ENCODE results near the gene DESI1.

DESI1 gene

DNA sequence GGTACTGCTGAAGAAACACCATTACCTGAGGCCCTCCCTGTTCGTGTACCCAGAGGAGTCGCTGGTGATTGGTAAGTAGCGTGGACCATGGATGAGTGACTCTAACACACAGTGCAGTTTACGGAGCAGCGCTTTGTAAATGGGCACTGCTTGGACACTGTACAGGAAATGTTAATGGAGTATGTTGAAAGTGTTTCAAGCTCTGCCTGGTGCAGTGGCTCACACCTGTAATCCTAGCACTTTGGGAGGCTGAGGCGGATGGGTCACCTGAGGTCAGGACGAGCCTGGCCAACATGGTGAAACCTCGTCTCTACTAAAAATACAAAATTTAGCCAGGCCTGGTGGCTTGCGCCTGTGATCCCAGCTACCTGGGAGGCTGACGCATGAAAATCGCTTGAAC lies 30.0 kb upstream of the DESI1 start:
- no peaks in the 10 kb centered on the region for H3K79me2 ChIP-seq (ENCODE audit: insufficient read depth, low read length)
- no peak overlapping the region for H2AFZ ChIP-seq (ENCODE audit: low read length)
- no peak overlapping the region for H3K27ac ChIP-seq (ENCODE audit: low read depth, low read length, poor library complexity, severe bottlenecking)
- H3K9ac ChIP-seq (ENCODE audit: low read length): no peak overlapping the region
- no peaks in the 10 kb centered on the region for H4K20me1 ChIP-seq (ENCODE audit: insufficient read depth, low read length)
- no peaks in the 10 kb centered on the region for H3K9me2 ChIP-seq (ENCODE audit: low read depth, low read length)
- no peaks in the 10 kb centered on the region for H3F3A ChIP-seq (ENCODE audit: insufficient read depth, low read length)
- H3K36me3 ChIP-seq (ENCODE audit: insufficient read depth, low read length): peaks cover 87% of the 10 kb centered on the region
- TF ChIP-seq EZH2 (IDR thresholded peaks at IDR 0.05; ENCODE audit: borderline replicate concordance, low read length): no peak
- TF ChIP-seq, protein P1, sequence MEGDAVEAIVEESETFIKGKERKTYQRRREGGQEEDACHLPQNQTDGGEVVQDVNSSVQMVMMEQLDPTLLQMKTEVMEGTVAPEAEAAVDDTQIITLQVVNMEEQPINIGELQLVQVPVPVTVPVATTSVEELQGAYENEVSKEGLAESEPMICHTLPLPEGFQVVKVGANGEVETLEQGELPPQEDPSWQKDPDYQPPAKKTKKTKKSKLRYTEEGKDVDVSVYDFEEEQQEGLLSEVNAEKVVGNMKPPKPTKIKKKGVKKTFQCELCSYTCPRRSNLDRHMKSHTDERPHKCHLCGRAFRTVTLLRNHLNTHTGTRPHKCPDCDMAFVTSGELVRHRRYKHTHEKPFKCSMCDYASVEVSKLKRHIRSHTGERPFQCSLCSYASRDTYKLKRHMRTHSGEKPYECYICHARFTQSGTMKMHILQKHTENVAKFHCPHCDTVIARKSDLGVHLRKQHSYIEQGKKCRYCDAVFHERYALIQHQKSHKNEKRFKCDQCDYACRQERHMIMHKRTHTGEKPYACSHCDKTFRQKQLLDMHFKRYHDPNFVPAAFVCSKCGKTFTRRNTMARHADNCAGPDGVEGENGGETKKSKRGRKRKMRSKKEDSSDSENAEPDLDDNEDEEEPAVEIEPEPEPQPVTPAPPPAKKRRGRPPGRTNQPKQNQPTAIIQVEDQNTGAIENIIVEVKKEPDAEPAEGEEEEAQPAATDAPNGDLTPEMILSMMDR (IDR thresholded peaks at IDR 0.05; ENCODE audit: low read length): no peak
- H3K9me3 ChIP-seq (ENCODE audit: low read length): no peaks in the 10 kb centered on the region
- no peaks in the 10 kb centered on the region for H3K27me3 ChIP-seq (ENCODE audit: insufficient read depth, low read length)
- no peaks in the 10 kb centered on the region for H3K4me1 ChIP-seq (ENCODE audit: insufficient read depth, low read length, severe bottlenecking)
- no peak overlapping the region for H3K4me2 ChIP-seq (ENCODE audit: low read length)
- H3K4me3 ChIP-seq (ENCODE audit: low read depth, low read length, poor library complexity, severe bottlenecking): no peak overlapping the region

DNA sequence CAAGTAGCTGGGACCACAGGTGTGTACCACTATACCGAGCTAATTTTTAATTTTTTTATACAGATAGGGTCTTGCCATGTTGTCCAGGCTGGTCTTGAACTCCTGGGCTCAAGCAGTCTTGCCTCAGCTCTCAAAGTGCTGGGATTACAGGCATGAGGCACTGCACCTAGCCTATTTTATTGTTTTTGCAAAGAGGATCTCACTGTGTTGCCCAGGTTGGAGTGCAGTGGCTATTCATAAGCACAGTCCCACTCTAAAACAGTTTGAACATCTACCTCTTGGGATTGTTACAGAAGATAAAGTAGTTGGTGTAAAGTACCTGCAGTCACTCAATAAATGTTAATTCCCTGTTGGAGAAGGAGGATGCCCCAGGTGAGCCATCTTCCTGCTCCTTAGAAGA lies 29.4 kb upstream of the DESI1 start:
- Histone ChIP-seq H3K27me3 (ENCODE audit: insufficient read depth, low read length) (no peaks in the 10 kb centered on the region), H3K27ac (ENCODE audit: low read depth, low read length, poor library complexity, severe bottlenecking) (no peak overlapping the region), H3K4me1 (ENCODE audit: insufficient read depth, low read length, severe bottlenecking) (no peaks in the 10 kb centered on the region), H3K4me3 (ENCODE audit: low read depth, low read length, poor library complexity, severe bottlenecking) (no peak overlapping the region), H3F3A (ENCODE audit: insufficient read depth, low read length) (no peaks in the 10 kb centered on the region), H3K9me2 (ENCODE audit: low read depth, low read length) (no peaks in the 10 kb centered on the region), H3K79me2 (ENCODE audit: insufficient read depth, low read length) (no peaks in the 10 kb centered on the region), H3K36me3 (ENCODE audit: insufficient read depth, low read length) (peaks cover 88% of the 10 kb centered on the region), H2AFZ (ENCODE audit: low read length) (no peak overlapping the region), H3K9ac (ENCODE audit: low read length) (no peak overlapping the region), H3K4me2 (ENCODE audit: low read length) (no peak overlapping the region), H3K9me3 (ENCODE audit: low read length) (no peaks in the 10 kb centered on the region), H4K20me1 (ENCODE audit: insufficient read depth, low read length) (no peaks in the 10 kb centered on the region)
- TF ChIP-seq, protein P1 (IDR thresholded peaks at IDR 0.05; ENCODE audit: low read length): no peak
- TF ChIP-seq EZH2 (IDR thresholded peaks at IDR 0.05; ENCODE audit: borderline replicate concordance, low read length): no peak

DNA sequence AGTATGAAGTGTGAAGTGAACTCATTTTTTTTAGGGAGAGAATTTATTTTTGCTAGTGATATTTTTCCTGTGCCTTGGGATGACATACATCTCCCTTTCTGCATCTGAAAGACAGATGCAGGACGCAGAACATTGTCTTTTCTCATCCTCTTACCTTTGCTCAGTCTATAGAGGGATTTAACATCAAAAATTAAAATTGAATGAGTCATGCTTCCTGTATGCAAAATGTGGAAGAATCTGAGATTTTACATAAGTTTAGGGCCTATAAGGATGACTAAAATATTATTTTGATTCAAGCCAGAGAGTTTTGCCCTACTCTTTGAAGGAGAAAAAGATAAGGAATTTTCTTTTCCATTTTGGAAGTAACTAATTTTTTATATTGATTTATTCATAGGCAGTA lies 27.6 kb upstream of the DESI1 start:
- Histone ChIP-seq H3K9me2 (ENCODE audit: low read depth, low read length) (no peaks in the 10 kb centered on the region), H3F3A (ENCODE audit: insufficient read depth, low read length) (no peaks in the 10 kb centered on the region), H3K9ac (ENCODE audit: low read length) (no peak overlapping the region), H2AFZ (ENCODE audit: low read length) (no peak overlapping the region), H3K4me3 (ENCODE audit: low read depth, low read length, poor library complexity, severe bottlenecking) (no peak overlapping the region), H3K4me2 (ENCODE audit: low read length) (no peak overlapping the region), H3K4me1 (ENCODE audit: insufficient read depth, low read length, severe bottlenecking) (no peaks in the 10 kb centered on the region), H3K79me2 (ENCODE audit: insufficient read depth, low read length) (no peaks in the 10 kb centered on the region), H3K9me3 (ENCODE audit: low read length) (no peaks in the 10 kb centered on the region), H3K36me3 (ENCODE audit: insufficient read depth, low read length) (peaks cover 83% of the 10 kb centered on the region), H4K20me1 (ENCODE audit: insufficient read depth, low read length) (no peaks in the 10 kb centered on the region), H3K27ac (ENCODE audit: low read depth, low read length, poor library complexity, severe bottlenecking) (no peak overlapping the region), H3K27me3 (ENCODE audit: insufficient read depth, low read length) (no peaks in the 10 kb centered on the region)
- TF ChIP-seq, protein P1 (IDR thresholded peaks at IDR 0.05; ENCODE audit: low read length): no peak
- TF ChIP-seq EZH2 (IDR thresholded peaks at IDR 0.05; ENCODE audit: borderline replicate concordance, low read length): no peak
